Spleen (tissue), 7 donors: Measurements from ENCODE around the gene PRKCA.

Source experiments
- CTCF ChIP-seq, 11 experiments: fragments of 200-600 bp in 7 of 11; fragments of 450-650 bp in 4 of 11; sonication (generic) in 4 of 11; IDR thresholded peaks in 8 of 11; conservative IDR thresholded peaks in 3 of 11; 1 replicate in 7 of 11; 2 replicates in 4 of 11; pipeline versions ENCODE4 v1.4.0 to v1.8.0; 2016 to 2021; ENCODE audit warnings: antibody characterized with exemption in 11 of 11, inconsistent platforms in 4 of 11, mild to moderate bottlenecking in 1 of 11
- POLR2A ChIP-seq, 3 donors: fragments of 450-650 bp; IDR thresholded peaks; one replicate each; pipeline ENCODE4 v1.5.1; 2017; ENCODE audit warnings: antibody characterized with exemption in 3 of 3, mild to moderate bottlenecking in 1 of 3
- POLR2AphosphoS5 ChIP-seq, 3 donors: sonication (generic); formaldehyde crosslinking; IDR thresholded peaks; one replicate each; pipeline ENCODE4 v1.5.1; 2017; ENCODE audit warnings: antibody characterized with exemption in 3 of 3
- donor health status: DM: no; HTN: no; CAD: no; lungs with moderate emphysema.
- donor health status: DM: no; HTN: no; CAD: no.
- donor health status: DM: no; HTN: no; CAD: no.

- TF ChIP-seq CTCF (IDR thresholded peaks at IDR 0.05 in 8 of 11, conservative IDR thresholded peaks at IDR 0.05 in 3 of 11) = no peak
- TF ChIP-seq POLR2A (IDR thresholded peaks at IDR 0.05) = no peak
- TF ChIP-seq POLR2AphosphoS5 (IDR thresholded peaks at IDR 0.05) = no peak
Measured at GRCh38 chr17:66706851-66707450, 404.5 kb downstream of the PRKCA start.
